ENCODE results near the gene LRRC37A3. TPM values are rescaled to one million over a fixed set of nuclear protein-coding genes. Genes with fewer than 3 reads are reported as not detected.
"Not testable (repeated sequence)": the region's sequence is repeated elsewhere in the genome, so short reads cannot be mapped to it uniquely, and the experiment has no call there.

The LRRC37A3 gene
- total RNA-seq (10 to 100 TPM; 36.4 to 42.8 TPM), polyA plus RNA-seq (1 to 10 TPM in 1 of 2 donors, under 1 TPM in 1; 0.60 to 2.5 TPM)

DNA sequence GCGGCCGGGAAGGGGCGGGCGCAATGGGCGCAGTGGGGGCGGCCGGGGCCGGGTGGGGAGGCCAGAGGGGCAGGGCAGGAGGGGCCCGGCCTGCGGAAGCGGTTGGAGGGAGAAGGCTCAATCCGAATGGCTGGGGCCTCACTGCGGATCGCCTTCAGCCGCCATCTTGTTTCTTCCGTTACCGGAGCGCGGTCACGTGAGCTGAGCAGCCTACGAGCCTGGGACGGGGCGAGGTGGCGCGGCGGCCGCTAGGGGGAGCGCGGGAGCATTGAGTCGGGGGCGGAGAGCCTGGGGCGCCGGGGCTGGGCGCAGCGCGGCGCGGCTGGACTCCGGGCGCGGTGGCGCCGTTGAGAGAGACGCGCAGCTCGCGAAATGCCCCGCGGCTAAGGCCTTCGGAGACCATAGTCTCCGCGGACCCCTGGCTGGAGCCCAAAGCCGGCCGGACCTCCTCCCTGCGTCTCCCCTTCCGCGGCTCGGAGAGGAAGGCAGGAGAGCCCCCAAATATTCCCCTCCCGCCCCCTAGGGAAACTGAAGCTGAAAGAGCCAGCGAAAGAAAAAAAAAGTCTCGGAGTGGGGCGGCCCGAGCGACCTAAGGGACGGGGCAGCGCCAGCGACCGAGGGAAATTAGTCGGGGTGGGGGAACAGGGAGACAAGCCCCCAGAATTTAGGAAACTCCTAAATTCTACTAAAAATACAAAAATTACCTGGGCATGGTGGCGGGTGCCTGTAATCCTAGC lies at the start of gene LRRC37A3:
TSS of gene LRRC37A3 (minus strand) at position 190 of the 737 bp plus-strand sequence. CDS start 22,221 bp downstream, outside the sequence.
- H3K27me3 ChIP-seq (ENCODE audit: insufficient read depth, low read length); H3K36me3 Mint-ChIP-seq; H3K27me3 Mint-ChIP-seq; H3K9me3 ChIP-seq (ENCODE audit: control insufficient read depth in 1 of 2, low read length in 2 of 2); H3K9me3 Mint-ChIP-seq; H3K36me3 ChIP-seq (ENCODE audit: insufficient read depth, low read length); H3K4me1 ChIP-seq (ENCODE audit: insufficient read depth, low read length): not testable (repeated sequence)
- ChIA-PET CTCF (ENCODE audit: partially characterized antibody) (interaction anchor here (0.9 to 2.9 kb wide), 10 partner anchors 20 to 217 kb away, joined by 3 to 11 read pairs (median 4); no protein-coding TSS in a partner anchor), POLR2A (ENCODE audit: partially characterized antibody) (interaction anchor here (0.6 to 2.1 kb wide), 18 partner anchors 21 to 1146 kb away, joined by 3 to 17 read pairs (median 4); partner anchors contain the start of genes CCDC47, DDX42, GNA13 and RGS9)
- peak within 1 kb of the TSS; percentile 71 for H3K27ac ChIP-seq (ENCODE audit: low read depth, low read length)
- peak; percentile 94 to 99 (median 97) for DNase-seq
- H3K4me3 ChIP-seq (ENCODE audit: low read length in 2 of 2), result peak within 1 kb of the TSS; percentile 47 to 61
- Mint-ChIP-seq H3K4me3 (peak within 1 kb of the TSS; percentile 86 to 97 (median 88)), H3K4me1 (peaks cover 4 to 18% (median 11%) of the 10 kb centered on the region in 4 donors), H3K27ac (peak within 1 kb of the TSS; percentile 91 to 97 (median 95))
- intact Hi-C loops (cut with micrococcal nuclease), result loop anchor here (2.0 kb wide), 1 partner anchor 181 kb away; no protein-coding TSS in a partner anchor

- ChIA-PET CTCF (ENCODE audit: partially characterized antibody) (interaction anchor here (2.1 to 4.0 kb wide), 2 partner anchors 19 to 134 kb away, joined by 6 to 35 read pairs; no protein-coding TSS in a partner anchor), POLR2A (ENCODE audit: partially characterized antibody) (interaction anchor here (1.0 to 2.2 kb wide), 5 partner anchors 9 to 157 kb away, joined by 4 to 22 read pairs (median 15); partner anchors contain the start of gene GNA13)
- H3K27ac Mint-ChIP-seq, result peak overlapping the region; percentile 92 to 99 (median 97)
- H3K4me3 Mint-ChIP-seq, result peak overlapping the region; percentile 29 to 81 (median 64)
- H3K27me3 ChIP-seq (ENCODE audit: insufficient read depth, low read length); H3K9me3 ChIP-seq (ENCODE audit: control insufficient read depth in 1 of 2, low read length in 2 of 2); H3K9me3 Mint-ChIP-seq; H3K27me3 Mint-ChIP-seq; H3K36me3 Mint-ChIP-seq; H3K36me3 ChIP-seq (ENCODE audit: insufficient read depth, low read length): not testable (repeated sequence)
- Histone ChIP-seq H3K4me1 (ENCODE audit: insufficient read depth, low read length) (peaks cover 69% of the 10 kb centered on the region), H3K4me3 (ENCODE audit: low read length in 2 of 2) (peak overlapping the region in 1 of 2 donors; percentile 30), H3K27ac (ENCODE audit: low read depth, low read length) (peak overlapping the region; percentile 62)
- intact Hi-C loops (cut with micrococcal nuclease), result loop anchor here (1.0 kb wide), 1 partner anchor 9 kb away; no protein-coding TSS in a partner anchor
- DNase-seq, result peak; percentile 89 to 95 (median 91)
- H3K4me1 Mint-ChIP-seq, result peaks cover 37 to 79% (median 64%) of the 10 kb centered on the region in 4 donors
Observed at GRCh38 chr17:64965873-64966287, 46.6 kb upstream of the LRRC37A3 start.

DNA sequence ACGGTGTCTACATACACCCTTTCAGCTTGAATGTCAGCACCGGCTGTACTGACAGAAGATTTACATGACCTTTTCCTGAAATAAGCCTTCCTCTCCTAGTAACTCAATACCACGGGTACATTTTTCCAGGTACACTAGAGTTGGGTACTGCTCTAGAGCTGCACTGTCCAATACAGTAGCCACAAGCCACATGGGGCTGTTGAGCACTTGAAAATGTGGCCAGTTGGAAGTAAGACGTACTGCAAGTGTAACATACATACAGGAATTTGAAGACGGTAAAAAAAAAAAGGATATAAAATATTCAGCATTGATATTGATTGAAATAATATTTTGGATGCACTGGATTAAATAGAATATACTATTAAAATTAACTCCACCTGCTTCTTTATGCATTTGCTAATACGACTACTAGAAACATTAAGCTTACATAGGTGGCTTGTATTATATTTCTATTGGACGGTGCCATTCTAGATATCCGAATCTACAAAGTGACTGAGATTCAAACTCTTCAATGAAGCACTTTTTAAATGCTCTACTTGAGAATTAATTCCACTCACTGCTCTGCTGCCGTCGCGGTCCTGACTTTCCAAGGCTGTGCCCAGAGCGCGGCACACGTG lies 46.1 kb upstream of the LRRC37A3 start:
- H3K4me3 Mint-ChIP-seq, result peak overlapping the region; percentile 57 to 81 (median 70)
- intact Hi-C loops (cut with micrococcal nuclease); H3K27me3 Mint-ChIP-seq; H3K9me3 ChIP-seq (ENCODE audit: control insufficient read depth in 1 of 2, low read length in 2 of 2); H3K9me3 Mint-ChIP-seq; H3K27me3 ChIP-seq (ENCODE audit: insufficient read depth, low read length); H3K36me3 Mint-ChIP-seq; H3K36me3 ChIP-seq (ENCODE audit: insufficient read depth, low read length); DNase-seq: not testable (repeated sequence)
- Histone ChIP-seq H3K27ac (ENCODE audit: low read depth, low read length) (peak overlapping the region; percentile 62), H3K4me3 (ENCODE audit: low read length in 2 of 2) (peak overlapping the region in 1 of 2 donors; percentile 30), H3K4me1 (ENCODE audit: insufficient read depth, low read length) (peaks cover 64% of the 10 kb centered on the region)
- POLR2A ChIA-PET (ENCODE audit: partially characterized antibody), result interaction anchor here (0.6 to 2.2 kb wide), 6 partner anchors 10 to 1223 kb away, joined by 3 to 22 read pairs (median 10); partner anchors contain the start of gene GNA13
- CTCF ChIA-PET (ENCODE audit: partially characterized antibody), result interaction anchor here (2.1 to 4.0 kb wide), 2 partner anchors 20 to 135 kb away, joined by 6 to 35 read pairs; no protein-coding TSS in a partner anchor
- peaks cover 36 to 76% (median 61%) of the 10 kb centered on the region in 4 donors for H3K4me1 Mint-ChIP-seq
- peak overlapping the region; percentile 87 to 99 (median 92) for H3K27ac Mint-ChIP-seq

DNA sequence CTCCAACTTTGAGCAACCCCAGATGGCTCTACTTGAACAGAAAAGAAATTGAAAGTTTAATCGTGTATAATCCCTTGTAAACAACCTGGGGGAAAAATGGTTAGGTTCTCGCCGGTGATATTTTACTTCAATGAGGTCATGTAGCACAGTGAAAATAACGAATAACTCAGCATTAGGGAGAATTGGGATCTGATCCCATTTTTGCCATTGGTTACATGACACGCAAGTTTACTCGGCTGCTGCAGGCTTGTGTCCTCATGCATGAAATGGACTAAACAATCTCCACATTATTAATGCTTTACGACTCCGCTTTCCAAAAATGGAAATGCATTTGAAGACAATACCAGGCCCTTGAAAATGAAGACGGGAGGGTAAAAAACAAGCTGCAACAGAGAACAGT lies 45.5 kb upstream of the LRRC37A3 start:
- H3K27me3 Mint-ChIP-seq, result no peaks in the 10 kb centered on the region
- H3K9me3 ChIP-seq (ENCODE audit: control insufficient read depth in 1 of 2, low read length in 2 of 2), result no peaks in the 10 kb centered on the region
- intact Hi-C loops (cut with micrococcal nuclease), result loop anchor here (5.0 kb wide), 1 partner anchor 37 kb away; no protein-coding TSS in a partner anchor
- H3K27ac ChIP-seq (ENCODE audit: low read depth, low read length), result peak overlapping the region; percentile 62
- H3K27me3 ChIP-seq (ENCODE audit: insufficient read depth, low read length), result no peaks in the 10 kb centered on the region
- H3K4me1 ChIP-seq (ENCODE audit: insufficient read depth, low read length), result peaks cover 58% of the 10 kb centered on the region
- H3K4me3 Mint-ChIP-seq, result peak overlapping the region in 6 of 8 donors; percentile 21 to 81 (median 66)
- DNase-seq, result no peak
- no peaks in the 10 kb centered on the region for H3K9me3 Mint-ChIP-seq
- H3K36me3 ChIP-seq (ENCODE audit: insufficient read depth, low read length), result no peaks in the 10 kb centered on the region
- ChIA-PET POLR2A (ENCODE audit: partially characterized antibody) (interaction anchor here (0.6 to 2.2 kb wide), 7 partner anchors 10 to 1223 kb away, joined by 3 to 22 read pairs (median 7); partner anchors contain the start of gene GNA13), CTCF (ENCODE audit: partially characterized antibody) (interaction anchor here (1.4 to 4.0 kb wide), 3 partner anchors 20 to 135 kb away, joined by 3 to 35 read pairs (median 6); no protein-coding TSS in a partner anchor)
- no peaks in the 10 kb centered on the region for H3K36me3 Mint-ChIP-seq
- H3K27ac Mint-ChIP-seq, result peak overlapping the region; percentile 36 to 99 (median 92)
- peaks cover 34 to 73% (median 57%) of the 10 kb centered on the region in 4 donors for H3K4me1 Mint-ChIP-seq
- H3K4me3 ChIP-seq (ENCODE audit: low read length in 2 of 2), result no peak overlapping the region

- H3K4me3 ChIP-seq (ENCODE audit: low read length in 2 of 2); H3K36me3 ChIP-seq (ENCODE audit: insufficient read depth, low read length); H3K36me3 Mint-ChIP-seq; DNase-seq; H3K27me3 Mint-ChIP-seq; H3K27ac ChIP-seq (ENCODE audit: low read depth, low read length); H3K9me3 Mint-ChIP-seq; H3K9me3 ChIP-seq (ENCODE audit: control insufficient read depth in 1 of 2, low read length in 2 of 2); H3K27me3 ChIP-seq (ENCODE audit: insufficient read depth, low read length): not testable (repeated sequence)
- ChIA-PET CTCF (ENCODE audit: partially characterized antibody) (interaction anchor here (0.7 to 4.0 kb wide), 7 partner anchors 26 to 224 kb away, joined by 3 to 35 read pairs (median 3); partner anchors contain the start of gene RGS9), POLR2A (ENCODE audit: partially characterized antibody) (interaction anchor here (0.7 to 5.3 kb wide), 3 partner anchors 12 to 99 kb away, joined by 3 to 19 read pairs (median 7); no protein-coding TSS in a partner anchor)
- Mint-ChIP-seq H3K4me1 (peaks cover 27 to 65% (median 51%) of the 10 kb centered on the region in 4 donors), H3K4me3 (peak overlapping the region in 2 of 8 donors; percentile 38 to 52), H3K27ac (peak overlapping the region in 5 of 7 donors; percentile 53 to 99 (median 78))
- H3K4me1 ChIP-seq (ENCODE audit: insufficient read depth, low read length), result peaks cover 49% of the 10 kb centered on the region
- intact Hi-C loops (cut with micrococcal nuclease), result loop anchor here (5.0 kb wide), 1 partner anchor 37 kb away; no protein-coding TSS in a partner anchor
Observed at GRCh38 chr17:64963814-64964213, 44.5 kb upstream of the LRRC37A3 start.

DNA sequence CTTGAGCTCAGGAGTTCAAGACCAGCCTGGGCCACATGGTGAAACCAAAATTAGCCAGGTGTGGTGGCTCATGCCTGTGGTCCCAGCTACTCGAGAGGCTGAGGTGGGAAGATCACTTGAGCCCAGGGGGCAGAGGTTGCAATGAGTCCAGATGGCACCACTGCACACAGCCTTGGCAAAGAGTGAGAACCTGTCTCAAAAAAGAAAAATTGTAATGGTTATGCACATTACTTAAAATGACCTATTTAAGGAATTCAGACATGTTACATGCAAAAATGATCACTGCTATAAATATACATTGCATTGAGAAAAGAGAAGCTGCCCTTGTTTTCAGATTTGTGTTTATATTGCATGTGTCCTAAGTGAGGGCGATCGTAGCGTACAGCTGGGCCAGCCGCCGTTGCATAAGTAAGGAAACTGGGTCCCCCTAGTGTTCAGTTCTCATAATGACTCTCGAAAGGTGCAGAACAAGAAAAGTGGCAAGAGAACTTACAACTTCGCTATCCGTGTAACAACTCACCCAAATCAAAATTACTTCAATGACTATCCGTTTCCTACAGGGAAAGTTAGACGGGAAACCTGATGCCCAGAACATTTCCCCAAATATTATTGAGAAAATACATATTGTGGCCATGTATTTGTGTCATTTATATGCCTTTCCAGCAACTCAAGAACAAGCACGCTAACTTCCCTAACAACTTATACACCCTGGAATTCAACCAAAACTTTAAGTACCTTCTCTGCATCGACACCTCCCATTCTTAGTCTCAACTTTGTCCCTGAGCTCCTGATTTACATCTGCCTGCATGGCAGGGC lies 42.5 kb upstream of the LRRC37A3 start:
- POLR2A ChIA-PET (ENCODE audit: partially characterized antibody), result interaction anchor here (1.2 to 5.3 kb wide), 3 partner anchors 24 to 95 kb away, joined by 3 to 19 read pairs (median 7); partner anchors contain the start of genes GNA13 and LRRC37A3
- H3K9me3 Mint-ChIP-seq; H3K36me3 Mint-ChIP-seq; H3K27ac ChIP-seq (ENCODE audit: low read depth, low read length); H3K27me3 ChIP-seq (ENCODE audit: insufficient read depth, low read length); H3K36me3 ChIP-seq (ENCODE audit: insufficient read depth, low read length); H3K4me3 ChIP-seq (ENCODE audit: low read length in 2 of 2); H3K27me3 Mint-ChIP-seq; H3K9me3 ChIP-seq (ENCODE audit: control insufficient read depth in 1 of 2, low read length in 2 of 2): not testable (repeated sequence)
- DNase-seq, result peak; percentile 62 to 84 (median 76)
- Mint-ChIP-seq H3K4me3 (peak overlapping the region in 4 of 8 donors; percentile 12 to 55 (median 40)), H3K4me1 (peaks cover 16 to 45% (median 34%) of the 10 kb centered on the region in 4 donors), H3K27ac (peak overlapping the region; percentile 2 to 94 (median 47))
- CTCF ChIA-PET (ENCODE audit: partially characterized antibody), result interaction anchor here (0.7 to 3.6 kb wide), 25 partner anchors 9 to 236 kb away, joined by 3 to 25 read pairs (median 4); partner anchors contain the start of genes LRRC37A3 and RGS9
- intact Hi-C loops (cut with micrococcal nuclease), result loop anchor here (1.0 to 5.0 kb wide), 3 partner anchors 34 to 185 kb away; no protein-coding TSS in a partner anchor
- H3K4me1 ChIP-seq (ENCODE audit: insufficient read depth, low read length), result peaks cover 28% of the 10 kb centered on the region
